Mammary epithelial cell (primary cell): Measurements from ENCODE around the gene HBQ1.

Experiments
- CTCF ChIP-seq, 2 donors: IDR thresholded peaks in 1 of 2; conservative IDR thresholded peaks in 1 of 2; 2 replicates each; pipeline ENCODE4 v1.5.1; 2011 to 2012; ENCODE audit warnings: inconsistent platforms in 2 of 2, low read length in 2 of 2, mild to moderate bottlenecking in 2 of 2, control low read depth in 1 of 2, low read depth in 1 of 2; ENCODE audit not compliant: insufficient read depth in 1 of 2; ENCODE audit errors: extremely low read depth in 1 of 2
- EZH2 ChIP-seq: IDR thresholded peaks from 2 replicates; pipeline ENCODE4 v1.6.1; 2012; ENCODE audit warnings: low read length, inconsistent platforms, borderline replicate concordance

GRCh38 chr16:130533-131173 lies 49.6 kb upstream of the HBQ1 start:
- no peak for TF ChIP-seq CTCF (conservative IDR thresholded peaks at IDR 0.05 in 1 of 2, IDR thresholded peaks at IDR 0.05 in 1 of 2; ENCODE audit: extremely low read depth in 1 of 2, insufficient read depth in 1 of 2, low read depth in 1 of 2, low read length in 2 of 2)
- TF ChIP-seq EZH2 = no peak
